Upper lobe of right lung (tissue), 1 donor: ENCODE data around the gene DHRS12. TPM values are rescaled to one million over a fixed set of nuclear protein-coding genes. Genes with fewer than 3 reads are reported as not detected.

Source experiments
- ATAC-seq: fragments of 200-7000 bp; cut with Tn5 transposase; one replicate; pipeline ENCODE4 v1.9.1; 2020; ENCODE audit warnings: mild to moderate bottlenecking, moderate library complexity
- DNase-seq: peaks from one replicate; pipeline ENCODE4 v3.0.0-alpha.2; 2020
- H3K27ac ChIP-seq: fragments of 200-600 bp; one replicate; pipeline ENCODE4 v1.8.0; 2022
- H3K27me3 ChIP-seq: fragments of 200-600 bp; one replicate; pipeline ENCODE4 v1.8.0; 2022; ENCODE audit warnings: mild to moderate bottlenecking
- H3K36me3 ChIP-seq: fragments of 200-600 bp; one replicate; pipeline ENCODE4 v1.8.0; 2022
- H3K4me1 ChIP-seq: fragments of 200-600 bp; one replicate; pipeline ENCODE4 v1.8.0; 2022
- H3K4me3 ChIP-seq: fragments of 200-600 bp; one replicate; pipeline ENCODE4 v1.8.0; 2022; ENCODE audit warnings: mild to moderate bottlenecking
- H3K9me3 ChIP-seq: fragments of 200-600 bp; one replicate; pipeline ENCODE4 v1.8.0; 2022
- intact Hi-C: fragments of 100-400 bp; cut with DNase I; formaldehyde crosslinking; loops from one replicate; pipeline ENCODE4 v1.11.0; 2022
- total RNA-seq: library from RNA; stranded (reverse); fragmentation: NEBNext Ultra II Directional; extraction: Animal tissue kit (Norgen Biotek cat#: 25700); gene quantifications from one replicate; pipeline ENCODE4 v1.2.1, GENCODE V29; 2021
- TF ChIP-seq, protein P1 (sequence below): fragments of 200-600 bp; IDR thresholded peaks from one replicate; pipeline ENCODE4 v1.8.0; 2022; ENCODE audit warnings: antibody characterized with exemption
- donor health status: DM: no; HTN: yes; CAD: no; lungs with severe emphysema.

The DHRS12 gene
- total RNA-seq, 1 donor from 2014 or later: 14.9 TPM

DNA sequence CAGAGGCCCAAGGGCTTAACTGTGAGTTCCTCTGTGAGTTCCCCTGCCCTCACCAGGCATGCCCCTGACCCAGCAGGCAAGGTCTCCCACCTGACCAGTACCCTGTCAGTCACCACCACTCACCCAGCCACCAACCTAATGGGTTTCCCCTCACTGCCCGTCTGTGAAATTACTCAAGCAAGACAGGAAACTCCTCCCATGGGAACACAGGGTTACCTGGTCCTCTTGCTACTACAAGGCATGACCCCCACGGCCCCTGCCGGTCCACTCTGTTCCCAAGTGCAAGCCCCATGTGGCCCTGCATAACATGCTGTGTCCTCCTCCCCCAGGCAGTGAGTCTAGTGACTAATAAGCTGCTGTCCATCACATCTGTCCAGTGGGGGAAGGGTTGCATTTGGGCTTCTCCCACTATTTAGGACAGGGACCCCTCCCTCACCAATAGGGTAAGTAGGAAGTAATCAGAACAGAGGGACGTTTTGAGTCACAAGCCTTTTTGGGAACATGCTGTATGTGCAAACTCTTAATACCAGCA lies 8.0 kb upstream of the DHRS12 start:
- Histone ChIP-seq H3K4me1 (peaks cover 9% of the 10 kb centered on the region), H3K4me3 (no peak overlapping the region), H3K27me3 (no peaks in the 10 kb centered on the region), H3K9me3 (no peaks in the 10 kb centered on the region), H3K36me3 (no peaks in the 10 kb centered on the region), H3K27ac (no peak overlapping the region)
- TF ChIP-seq, protein P1, sequence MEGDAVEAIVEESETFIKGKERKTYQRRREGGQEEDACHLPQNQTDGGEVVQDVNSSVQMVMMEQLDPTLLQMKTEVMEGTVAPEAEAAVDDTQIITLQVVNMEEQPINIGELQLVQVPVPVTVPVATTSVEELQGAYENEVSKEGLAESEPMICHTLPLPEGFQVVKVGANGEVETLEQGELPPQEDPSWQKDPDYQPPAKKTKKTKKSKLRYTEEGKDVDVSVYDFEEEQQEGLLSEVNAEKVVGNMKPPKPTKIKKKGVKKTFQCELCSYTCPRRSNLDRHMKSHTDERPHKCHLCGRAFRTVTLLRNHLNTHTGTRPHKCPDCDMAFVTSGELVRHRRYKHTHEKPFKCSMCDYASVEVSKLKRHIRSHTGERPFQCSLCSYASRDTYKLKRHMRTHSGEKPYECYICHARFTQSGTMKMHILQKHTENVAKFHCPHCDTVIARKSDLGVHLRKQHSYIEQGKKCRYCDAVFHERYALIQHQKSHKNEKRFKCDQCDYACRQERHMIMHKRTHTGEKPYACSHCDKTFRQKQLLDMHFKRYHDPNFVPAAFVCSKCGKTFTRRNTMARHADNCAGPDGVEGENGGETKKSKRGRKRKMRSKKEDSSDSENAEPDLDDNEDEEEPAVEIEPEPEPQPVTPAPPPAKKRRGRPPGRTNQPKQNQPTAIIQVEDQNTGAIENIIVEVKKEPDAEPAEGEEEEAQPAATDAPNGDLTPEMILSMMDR: no peak
- no peak for ATAC-seq
- no peak for DNase-seq
- intact Hi-C loops: no loop called here

DNA sequence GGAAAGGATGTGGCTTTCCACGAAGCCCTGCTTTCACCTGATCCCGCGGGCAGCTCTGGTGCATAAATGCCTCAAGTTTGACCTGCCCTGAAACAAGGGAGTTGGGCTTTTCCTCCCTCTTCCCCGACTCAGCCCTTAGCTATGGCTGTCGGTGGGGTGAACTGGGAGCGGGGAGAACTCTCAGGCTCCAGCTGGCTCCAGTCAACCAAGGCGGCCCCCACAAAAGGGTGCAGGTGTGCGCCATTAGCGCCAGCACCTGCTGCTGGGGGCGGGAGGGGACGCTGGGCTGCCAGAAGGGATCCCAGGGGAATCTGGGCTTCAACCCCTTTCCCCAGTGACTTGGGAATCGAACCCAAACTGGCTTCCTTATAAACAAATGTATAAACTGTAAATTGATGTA lies 7.1 kb upstream of the DHRS12 start:
- H3K36me3 ChIP-seq: no peaks in the 10 kb centered on the region
- TF ChIP-seq, protein P1: no peak
- ATAC-seq (no peak), DNase-seq (no peak)
- H3K4me1 ChIP-seq: peaks cover 9% of the 10 kb centered on the region
- H3K27me3 ChIP-seq: no peaks in the 10 kb centered on the region
- intact Hi-C loops: no loop called here
- no peak overlapping the region for H3K27ac ChIP-seq
- H3K4me3 ChIP-seq: no peak overlapping the region
- H3K9me3 ChIP-seq: no peaks in the 10 kb centered on the region

DNA sequence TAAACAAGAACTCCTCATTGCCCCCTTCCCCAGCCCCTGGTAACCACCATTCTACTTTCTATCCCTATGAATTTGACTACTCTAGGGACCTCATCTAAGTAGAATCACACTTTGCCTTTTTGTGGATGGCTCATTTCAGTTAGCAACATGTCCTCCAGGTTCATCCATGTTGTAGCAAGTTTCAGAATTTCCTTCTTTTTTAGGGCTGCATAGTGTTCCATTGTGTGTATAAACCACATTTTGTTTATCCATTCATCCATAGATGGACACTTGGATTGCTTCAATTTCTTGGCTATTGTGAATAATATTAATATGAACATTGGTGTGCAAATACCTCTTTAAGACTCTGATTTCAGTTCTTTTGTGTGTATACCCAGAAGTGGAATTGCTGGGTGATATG lies 4.8 kb upstream of the DHRS12 start:
- peaks cover 11% of the 10 kb centered on the region for H3K4me1 ChIP-seq

DNA sequence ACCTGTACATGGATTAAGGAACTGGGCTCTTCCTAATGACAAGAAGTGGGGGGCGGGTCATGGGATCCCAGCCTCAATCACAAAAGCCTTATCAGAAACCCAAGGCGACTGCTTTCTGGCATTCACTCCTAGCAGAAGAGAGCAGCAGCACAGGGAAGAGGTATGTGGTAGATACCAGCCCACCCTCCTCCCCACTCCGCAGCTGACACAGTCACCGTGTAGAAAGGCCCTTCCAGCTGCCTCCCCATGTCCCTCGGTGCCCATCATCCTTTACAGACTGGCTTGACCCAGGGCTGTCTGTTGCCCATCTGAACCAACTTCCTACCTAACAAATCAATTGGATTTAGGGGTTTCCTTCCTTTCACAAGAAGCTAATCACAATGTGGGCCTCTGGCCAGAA lies 3.1 kb upstream of the DHRS12 start:
- TF ChIP-seq, protein P1: no peak
- DNase-seq: no peak
- H3K27ac ChIP-seq: no peak overlapping the region

More for the DNA sequence above, 4.8 kb upstream of the DHRS12 start:
- intact Hi-C loops: no loop called here
- Histone ChIP-seq H3K27ac (no peak overlapping the region), H3K4me3 (no peak overlapping the region), H3K9me3 (no peaks in the 10 kb centered on the region), H3K36me3 (no peaks in the 10 kb centered on the region), H3K27me3 (no peaks in the 10 kb centered on the region)
- no peak for ATAC-seq
- TF ChIP-seq, protein P1: no peak
- no peak for DNase-seq

DNA sequence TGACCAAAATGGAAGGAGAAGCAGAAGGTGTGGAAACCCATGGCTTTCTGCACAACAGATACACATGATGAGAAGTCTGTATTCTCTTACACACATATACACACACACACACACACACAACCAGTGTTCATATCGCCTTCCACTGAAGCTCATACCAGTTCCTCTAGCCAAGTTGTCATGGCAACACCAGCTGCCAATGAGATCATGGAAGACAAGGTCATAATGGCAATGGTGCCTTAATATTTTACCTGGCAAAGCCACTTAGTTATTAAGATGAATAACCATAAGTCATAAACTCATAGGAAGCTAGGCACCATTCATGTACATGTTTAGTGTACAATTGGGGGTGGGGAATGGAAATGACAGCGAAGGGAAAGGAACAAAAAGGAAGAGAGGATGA lies 2.6 kb upstream of the DHRS12 start:
- no peak overlapping the region for H3K27ac ChIP-seq
- no peaks in the 10 kb centered on the region for H3K9me3 ChIP-seq
- H3K36me3 ChIP-seq: no peaks in the 10 kb centered on the region
- ATAC-seq: no peak
- no peak overlapping the region for H3K4me3 ChIP-seq
- intact Hi-C loops: no loop called here
- no peaks in the 10 kb centered on the region for H3K27me3 ChIP-seq
- no peak for DNase-seq
- TF ChIP-seq, protein P1: no peak
- peaks cover 27% of the 10 kb centered on the region for H3K4me1 ChIP-seq

More for the DNA sequence above, 3.1 kb upstream of the DHRS12 start:
- H3K27me3 ChIP-seq: no peaks in the 10 kb centered on the region
- intact Hi-C loops: no loop called here
- peaks cover 24% of the 10 kb centered on the region for H3K4me1 ChIP-seq
- H3K9me3 ChIP-seq: no peaks in the 10 kb centered on the region
- no peak overlapping the region for H3K4me3 ChIP-seq
- no peaks in the 10 kb centered on the region for H3K36me3 ChIP-seq
- no peak for ATAC-seq

DNA sequence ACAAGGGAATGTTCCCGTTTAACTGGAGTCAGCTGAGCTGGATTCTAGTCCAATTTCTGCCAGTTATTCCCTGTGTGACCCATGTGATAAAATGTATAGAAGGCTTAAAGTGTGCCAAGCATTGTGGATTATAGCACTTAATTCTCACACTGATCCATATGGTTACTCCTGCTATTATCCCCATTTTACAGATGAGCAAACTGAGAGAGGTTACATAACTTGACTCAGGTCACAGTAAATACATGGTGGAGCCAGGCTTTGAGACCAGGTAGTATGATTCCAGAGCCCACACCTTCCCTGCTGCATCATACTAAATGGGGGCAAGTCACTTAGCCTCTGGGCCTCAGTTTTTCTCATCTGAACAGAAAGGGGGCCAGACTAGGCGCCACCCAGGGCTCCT lies 2.0 kb upstream of the DHRS12 start:
- intact Hi-C loops: no loop called here
- no peak overlapping the region for H3K27ac ChIP-seq
- TF ChIP-seq, protein P1: no peak
- H3K9me3 ChIP-seq: no peaks in the 10 kb centered on the region
- DNase-seq: no peak
- H3K36me3 ChIP-seq: no peaks in the 10 kb centered on the region
- H3K4me3 ChIP-seq: no peak overlapping the region
- peaks cover 33% of the 10 kb centered on the region for H3K4me1 ChIP-seq
- ATAC-seq: no peak
- no peaks in the 10 kb centered on the region for H3K27me3 ChIP-seq
